ENCODE data around the gene LCK. TPM values are rescaled to one million over a fixed set of nuclear protein-coding genes. Genes with fewer than 3 reads are reported as not detected.

LCK gene
- polyA plus RNA-seq, 1 of the 3 experiments (the other 2 are of a cell fraction), result not detected

DNA sequence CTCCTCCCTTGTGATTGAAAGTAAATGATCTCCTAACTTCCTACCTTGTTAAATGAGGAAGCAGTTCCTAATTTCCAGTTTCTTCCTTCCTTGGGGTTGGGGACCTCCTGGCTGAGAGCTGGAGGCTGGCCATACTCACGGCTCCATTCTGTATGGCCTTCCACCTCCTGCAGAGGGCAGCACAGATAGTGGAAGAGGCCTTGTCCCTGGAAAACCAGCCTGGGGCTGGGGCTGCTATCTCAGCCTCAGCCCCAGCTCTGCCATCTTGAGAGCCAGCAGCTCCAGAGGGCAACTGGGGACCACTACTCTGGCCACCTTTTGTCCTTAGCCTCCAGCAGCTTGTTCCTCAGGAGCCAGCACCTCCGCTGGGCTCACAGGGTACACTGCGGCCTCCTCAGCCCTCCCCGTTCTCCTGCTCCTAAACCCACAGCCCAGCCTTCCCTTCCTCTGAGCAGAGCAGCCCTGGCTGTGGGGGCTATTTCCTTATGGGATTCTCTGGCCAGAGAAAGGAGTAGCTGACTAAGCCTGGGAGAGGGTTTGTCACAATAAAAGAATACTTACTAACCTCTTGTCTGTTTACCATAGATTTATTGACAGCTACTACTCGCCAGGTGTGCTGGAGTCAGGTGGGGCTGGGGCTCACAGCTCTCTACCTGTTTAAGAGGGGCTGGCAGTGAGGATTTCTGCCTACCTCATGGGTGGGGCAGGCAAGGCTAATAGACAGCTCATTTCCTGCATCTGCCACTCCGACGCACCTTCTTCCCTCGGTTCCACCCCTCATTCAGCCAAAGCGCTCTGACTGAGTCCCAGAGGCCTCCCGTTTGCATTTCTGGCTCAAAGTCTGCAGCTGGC lies 35.2 kb upstream of the LCK start:
- H3K4me3 ChIP-seq (ENCODE audit: low read depth in 2 of 2, low read length in 1 of 2), result no peak overlapping the region; a peak in 1 of 4 replicates

More for the DNA sequence above, 35.2 kb upstream of the LCK start:
- Histone ChIP-seq H3K4me2 (no peak overlapping the region), H3K9me2 (no peaks in the 10 kb centered on the region), H3K27me3 (ENCODE audit: insufficient read depth) (no peaks in the 10 kb centered on the region), H3K79me2 (ENCODE audit: insufficient read depth) (peaks cover 20% of the 10 kb centered on the region), H3K9me3 (no peaks in the 10 kb centered on the region), H3K27ac (ENCODE audit: low read depth in 2 of 2, low read length in 1 of 2) (0 out of 4 replicates have a peak overlapping the region, but pooled peaks of 1 of the 2 experiments have one; percentile 12), H3F3A (replicated peaks; ENCODE audit: insufficient read depth) (peaks cover 3% of the 10 kb centered on the region), H4K20me1 (ENCODE audit: insufficient read depth) (no peaks in the 10 kb centered on the region), H3K4me1 (ENCODE audit: control insufficient read depth in 1 of 2, insufficient read depth in 2 of 2, low read depth in 1 of 2, low read length in 1 of 2) (peaks cover 0 to 5% of the 10 kb centered on the region in 2 experiments; a peak in 1 of 4 replicates), H3K36me3 (replicated peaks in 1 of 2; ENCODE audit: control insufficient read depth in 1 of 2, insufficient read depth in 2 of 2, low read length in 1 of 2) (peaks cover 5 to 27% of the 10 kb centered on the region in 2 experiments), H2AFZ (ENCODE audit: low read depth) (no peak overlapping the region), H3K9ac (no peak overlapping the region)
- ChIA-PET CTCF (interaction anchor here (0.7 to 3.6 kb wide), 33 partner anchors 11 to 502 kb away, joined by 3 to 45 read pairs (median 4); partner anchors contain the start of genes BSDC1, CCDC28B, FAM167B and IQCC), POLR2A (interaction anchor here (0.7 to 2.2 kb wide), 5 partner anchors 10 to 120 kb away, joined by 3 to 11 read pairs (median 10); partner anchors contain the start of genes IQCC and MARCKSL1)
- 86% methylated on average over 7 of the region's 10 CpGs for WGBS (ENCODE audit: low lambda C conversion rate)
- DNase-seq, result peak; percentile 79
- TF ChIP-seq EZH2phosphoT487 (IDR thresholded peaks at IDR 0.05; ENCODE audit: borderline replicate concordance, low read depth) (no peak), RAD21 (IDR thresholded peaks at IDR 0.05; ENCODE audit: low read length) (peak; percentile 75), NFIC (IDR thresholded peaks at IDR 0.05; ENCODE audit: borderline replicate concordance) (no peak), TCF12 (IDR thresholded peaks at IDR 0.05) (no peak), SMC3 (IDR thresholded peaks at IDR 0.05; ENCODE audit: low read depth, low read length) (peak; percentile 61)
- TF ChIP-seq, protein P1, sequence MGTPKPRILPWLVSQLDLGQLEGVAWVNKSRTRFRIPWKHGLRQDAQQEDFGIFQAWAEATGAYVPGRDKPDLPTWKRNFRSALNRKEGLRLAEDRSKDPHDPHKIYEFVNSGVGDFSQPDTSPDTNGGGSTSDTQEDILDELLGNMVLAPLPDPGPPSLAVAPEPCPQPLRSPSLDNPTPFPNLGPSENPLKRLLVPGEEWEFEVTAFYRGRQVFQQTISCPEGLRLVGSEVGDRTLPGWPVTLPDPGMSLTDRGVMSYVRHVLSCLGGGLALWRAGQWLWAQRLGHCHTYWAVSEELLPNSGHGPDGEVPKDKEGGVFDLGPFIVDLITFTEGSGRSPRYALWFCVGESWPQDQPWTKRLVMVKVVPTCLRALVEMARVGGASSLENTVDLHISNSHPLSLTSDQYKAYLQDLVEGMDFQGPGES (IDR thresholded peaks at IDR 0.05; ENCODE audit: low read depth, low read length), result no peak
- TF ChIP-seq, protein P2, sequence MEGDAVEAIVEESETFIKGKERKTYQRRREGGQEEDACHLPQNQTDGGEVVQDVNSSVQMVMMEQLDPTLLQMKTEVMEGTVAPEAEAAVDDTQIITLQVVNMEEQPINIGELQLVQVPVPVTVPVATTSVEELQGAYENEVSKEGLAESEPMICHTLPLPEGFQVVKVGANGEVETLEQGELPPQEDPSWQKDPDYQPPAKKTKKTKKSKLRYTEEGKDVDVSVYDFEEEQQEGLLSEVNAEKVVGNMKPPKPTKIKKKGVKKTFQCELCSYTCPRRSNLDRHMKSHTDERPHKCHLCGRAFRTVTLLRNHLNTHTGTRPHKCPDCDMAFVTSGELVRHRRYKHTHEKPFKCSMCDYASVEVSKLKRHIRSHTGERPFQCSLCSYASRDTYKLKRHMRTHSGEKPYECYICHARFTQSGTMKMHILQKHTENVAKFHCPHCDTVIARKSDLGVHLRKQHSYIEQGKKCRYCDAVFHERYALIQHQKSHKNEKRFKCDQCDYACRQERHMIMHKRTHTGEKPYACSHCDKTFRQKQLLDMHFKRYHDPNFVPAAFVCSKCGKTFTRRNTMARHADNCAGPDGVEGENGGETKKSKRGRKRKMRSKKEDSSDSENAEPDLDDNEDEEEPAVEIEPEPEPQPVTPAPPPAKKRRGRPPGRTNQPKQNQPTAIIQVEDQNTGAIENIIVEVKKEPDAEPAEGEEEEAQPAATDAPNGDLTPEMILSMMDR (IDR thresholded peaks at IDR 0.05), result peak; percentile 84
- TF ChIP-seq, protein P3, sequence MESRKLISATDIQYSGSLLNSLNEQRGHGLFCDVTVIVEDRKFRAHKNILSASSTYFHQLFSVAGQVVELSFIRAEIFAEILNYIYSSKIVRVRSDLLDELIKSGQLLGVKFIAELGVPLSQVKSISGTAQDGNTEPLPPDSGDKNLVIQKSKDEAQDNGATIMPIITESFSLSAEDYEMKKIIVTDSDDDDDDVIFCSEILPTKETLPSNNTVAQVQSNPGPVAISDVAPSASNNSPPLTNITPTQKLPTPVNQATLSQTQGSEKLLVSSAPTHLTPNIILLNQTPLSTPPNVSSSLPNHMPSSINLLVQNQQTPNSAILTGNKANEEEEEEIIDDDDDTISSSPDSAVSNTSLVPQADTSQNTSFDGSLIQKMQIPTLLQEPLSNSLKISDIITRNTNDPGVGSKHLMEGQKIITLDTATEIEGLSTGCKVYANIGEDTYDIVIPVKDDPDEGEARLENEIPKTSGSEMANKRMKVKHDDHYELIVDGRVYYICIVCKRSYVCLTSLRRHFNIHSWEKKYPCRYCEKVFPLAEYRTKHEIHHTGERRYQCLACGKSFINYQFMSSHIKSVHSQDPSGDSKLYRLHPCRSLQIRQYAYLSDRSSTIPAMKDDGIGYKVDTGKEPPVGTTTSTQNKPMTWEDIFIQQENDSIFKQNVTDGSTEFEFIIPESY (IDR thresholded peaks at IDR 0.05; ENCODE audit: borderline replicate concordance, low read depth), result no peak

All from SK-N-SH (cell line).